Measurements from ENCODE around the gene SPARC.
"Not testable (repeated sequence)": the region's sequence is repeated elsewhere in the genome, so short reads cannot be mapped to it uniquely, and the experiment has no call there.

The SPARC gene

GRCh38 chr5:151683986-151684588 is 2.6 kb downstream of the SPARC start:
- TF ChIP-seq, protein P1, sequence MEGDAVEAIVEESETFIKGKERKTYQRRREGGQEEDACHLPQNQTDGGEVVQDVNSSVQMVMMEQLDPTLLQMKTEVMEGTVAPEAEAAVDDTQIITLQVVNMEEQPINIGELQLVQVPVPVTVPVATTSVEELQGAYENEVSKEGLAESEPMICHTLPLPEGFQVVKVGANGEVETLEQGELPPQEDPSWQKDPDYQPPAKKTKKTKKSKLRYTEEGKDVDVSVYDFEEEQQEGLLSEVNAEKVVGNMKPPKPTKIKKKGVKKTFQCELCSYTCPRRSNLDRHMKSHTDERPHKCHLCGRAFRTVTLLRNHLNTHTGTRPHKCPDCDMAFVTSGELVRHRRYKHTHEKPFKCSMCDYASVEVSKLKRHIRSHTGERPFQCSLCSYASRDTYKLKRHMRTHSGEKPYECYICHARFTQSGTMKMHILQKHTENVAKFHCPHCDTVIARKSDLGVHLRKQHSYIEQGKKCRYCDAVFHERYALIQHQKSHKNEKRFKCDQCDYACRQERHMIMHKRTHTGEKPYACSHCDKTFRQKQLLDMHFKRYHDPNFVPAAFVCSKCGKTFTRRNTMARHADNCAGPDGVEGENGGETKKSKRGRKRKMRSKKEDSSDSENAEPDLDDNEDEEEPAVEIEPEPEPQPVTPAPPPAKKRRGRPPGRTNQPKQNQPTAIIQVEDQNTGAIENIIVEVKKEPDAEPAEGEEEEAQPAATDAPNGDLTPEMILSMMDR (IDR thresholded peaks at IDR 0.05; ENCODE audit: borderline replicate concordance, insufficient read depth, low read depth, low read length): no peak
- H3K4me3 ChIP-seq (ENCODE audit: low read depth, low read length): no peak overlapping the region

- TF ChIP-seq, protein P1 (IDR thresholded peaks at IDR 0.05; ENCODE audit: borderline replicate concordance, insufficient read depth, low read depth, low read length): no peak
- no peak overlapping the region for H3K4me3 ChIP-seq (ENCODE audit: low read depth, low read length)
Observed at GRCh38 chr5:151683444-151683843, 3.3 kb downstream of the SPARC start.

- no peak overlapping the region for H3K4me3 ChIP-seq (ENCODE audit: low read depth, low read length)
- TF ChIP-seq, protein P1 (IDR thresholded peaks at IDR 0.05; ENCODE audit: borderline replicate concordance, insufficient read depth, low read depth, low read length): no peak
Observed at GRCh38 chr5:151682751-151683331, 3.9 kb downstream of the SPARC start.

GRCh38 chr5:151682240-151682639 is 4.5 kb downstream of the SPARC start:
- no peak overlapping the region for H3K4me3 ChIP-seq (ENCODE audit: low read depth, low read length)
- TF ChIP-seq, protein P1 (IDR thresholded peaks at IDR 0.05; ENCODE audit: borderline replicate concordance, insufficient read depth, low read depth, low read length): no peak

DNA sequence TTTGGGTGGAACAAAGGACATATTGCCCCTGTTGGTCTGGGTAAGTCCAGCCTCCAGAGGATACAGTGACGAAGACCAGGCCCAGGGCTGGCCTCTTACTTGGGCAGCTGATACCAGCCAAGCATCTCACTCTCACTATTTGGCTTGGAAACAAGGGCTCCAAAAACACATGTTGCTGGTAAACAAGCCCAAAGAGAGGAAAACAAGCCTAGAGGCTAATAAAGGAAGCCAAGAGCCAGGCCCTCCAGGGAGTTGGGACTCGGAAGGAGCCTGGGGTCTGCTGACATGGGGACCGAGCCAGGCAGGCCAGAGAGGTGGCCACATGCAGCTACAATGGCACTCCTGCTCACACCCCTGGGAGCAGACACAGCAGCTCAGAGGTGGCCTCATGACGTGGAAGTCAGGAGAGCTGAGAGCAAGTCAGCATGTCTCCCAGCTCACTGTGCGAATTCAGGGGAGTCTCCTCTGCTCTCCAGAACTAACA is 5.7 kb downstream of the SPARC start:
- TF ChIP-seq, protein P1 (IDR thresholded peaks at IDR 0.05; ENCODE audit: borderline replicate concordance, insufficient read depth, low read depth, low read length): no peak
- no peak overlapping the region for H3K4me3 ChIP-seq (ENCODE audit: low read depth, low read length)

DNA sequence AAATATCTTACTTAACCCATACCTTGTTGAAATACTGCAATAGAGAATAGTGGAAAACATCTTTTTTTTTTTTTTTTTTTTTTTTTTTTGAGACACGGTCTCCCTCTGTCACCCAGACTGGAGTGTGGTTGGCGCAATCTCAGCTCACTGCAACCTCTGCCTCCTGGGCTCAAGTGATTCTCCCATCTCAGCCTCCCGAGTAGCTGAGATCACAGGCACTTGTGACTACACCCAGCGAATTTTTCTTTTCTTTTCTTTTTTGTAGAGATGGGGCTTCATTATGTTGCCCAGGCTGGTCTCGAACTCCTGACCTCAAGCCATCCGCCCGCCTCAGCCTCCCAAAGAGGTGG is 6.6 kb downstream of the SPARC start:
- H3K4me3 ChIP-seq (ENCODE audit: low read depth, low read length): not testable (repeated sequence)

- no peak overlapping the region for H3K4me3 ChIP-seq (ENCODE audit: low read depth, low read length)
- TF ChIP-seq, protein P1 (IDR thresholded peaks at IDR 0.05; ENCODE audit: borderline replicate concordance, insufficient read depth, low read depth, low read length): no peak
Observed at GRCh38 chr5:151679421-151680155, 7.1 kb downstream of the SPARC start.
